GM12801 (cell line): Measurements from ENCODE around the gene SIPA1L3.

ENCODE experiments used
- TF ChIP-seq, protein P1 (sequence below): IDR thresholded peaks from one replicate; pipeline ENCODE4 v1.5.1; 2011; ENCODE audit warnings: control low read depth; ENCODE audit not compliant: insufficient read length; ENCODE audit errors: extremely low read depth

The SIPA1L3 gene

DNA sequence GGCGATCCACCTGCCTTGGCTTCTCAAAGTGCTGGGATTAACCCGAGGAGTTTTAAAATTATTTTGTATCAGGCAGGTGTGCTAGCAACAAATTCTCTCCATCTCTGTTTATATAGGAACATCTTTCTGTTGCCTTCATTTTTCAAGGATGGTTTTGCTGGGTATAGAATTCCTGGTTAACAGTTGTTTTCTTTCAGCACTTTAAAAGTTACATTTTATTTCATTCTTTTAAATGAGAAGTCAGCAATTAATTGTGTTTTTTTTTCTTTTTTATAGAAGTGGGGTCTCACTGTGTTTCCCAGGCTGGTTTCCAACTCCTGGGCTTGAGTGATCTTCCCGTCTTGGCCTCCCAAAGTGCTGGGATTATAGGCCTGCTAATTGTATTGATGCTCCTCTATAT is 273.1 kb downstream of the SIPA1L3 start:
- TF ChIP-seq, protein P1, sequence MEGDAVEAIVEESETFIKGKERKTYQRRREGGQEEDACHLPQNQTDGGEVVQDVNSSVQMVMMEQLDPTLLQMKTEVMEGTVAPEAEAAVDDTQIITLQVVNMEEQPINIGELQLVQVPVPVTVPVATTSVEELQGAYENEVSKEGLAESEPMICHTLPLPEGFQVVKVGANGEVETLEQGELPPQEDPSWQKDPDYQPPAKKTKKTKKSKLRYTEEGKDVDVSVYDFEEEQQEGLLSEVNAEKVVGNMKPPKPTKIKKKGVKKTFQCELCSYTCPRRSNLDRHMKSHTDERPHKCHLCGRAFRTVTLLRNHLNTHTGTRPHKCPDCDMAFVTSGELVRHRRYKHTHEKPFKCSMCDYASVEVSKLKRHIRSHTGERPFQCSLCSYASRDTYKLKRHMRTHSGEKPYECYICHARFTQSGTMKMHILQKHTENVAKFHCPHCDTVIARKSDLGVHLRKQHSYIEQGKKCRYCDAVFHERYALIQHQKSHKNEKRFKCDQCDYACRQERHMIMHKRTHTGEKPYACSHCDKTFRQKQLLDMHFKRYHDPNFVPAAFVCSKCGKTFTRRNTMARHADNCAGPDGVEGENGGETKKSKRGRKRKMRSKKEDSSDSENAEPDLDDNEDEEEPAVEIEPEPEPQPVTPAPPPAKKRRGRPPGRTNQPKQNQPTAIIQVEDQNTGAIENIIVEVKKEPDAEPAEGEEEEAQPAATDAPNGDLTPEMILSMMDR: no peak

DNA sequence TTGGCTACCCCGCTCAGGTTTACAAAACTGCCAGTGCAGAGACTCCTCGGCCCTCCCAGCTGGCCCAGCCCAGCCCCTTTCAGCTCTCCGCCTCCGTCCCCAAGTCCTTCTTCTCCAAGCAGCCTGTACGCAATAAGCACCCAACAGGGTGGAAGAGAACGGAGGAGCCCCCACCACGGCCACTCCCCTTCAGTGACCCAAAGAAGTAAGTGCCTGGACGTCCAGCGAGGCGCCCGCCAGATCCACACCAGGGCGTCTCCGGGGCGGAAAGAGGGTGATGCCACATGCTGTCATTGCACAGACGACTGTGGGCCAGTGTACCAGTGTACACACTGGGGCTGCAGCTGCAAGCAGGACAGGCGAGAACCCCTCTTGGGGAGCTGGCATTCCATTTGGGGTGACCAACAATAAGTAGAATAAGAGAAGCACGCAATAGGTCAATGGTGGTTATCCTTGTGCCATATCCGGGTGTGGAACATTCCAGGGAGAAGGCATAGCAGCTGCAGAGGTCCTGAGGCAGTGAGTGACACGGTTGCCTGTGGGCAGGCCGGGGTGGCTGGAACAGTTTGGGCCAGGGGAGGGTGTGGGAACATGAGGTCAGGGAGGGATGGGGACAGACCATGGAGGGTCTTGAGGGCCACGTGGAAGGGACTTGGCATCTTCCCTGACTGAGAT is 275.7 kb downstream of the SIPA1L3 start:
- TF ChIP-seq, protein P1: no peak

DNA sequence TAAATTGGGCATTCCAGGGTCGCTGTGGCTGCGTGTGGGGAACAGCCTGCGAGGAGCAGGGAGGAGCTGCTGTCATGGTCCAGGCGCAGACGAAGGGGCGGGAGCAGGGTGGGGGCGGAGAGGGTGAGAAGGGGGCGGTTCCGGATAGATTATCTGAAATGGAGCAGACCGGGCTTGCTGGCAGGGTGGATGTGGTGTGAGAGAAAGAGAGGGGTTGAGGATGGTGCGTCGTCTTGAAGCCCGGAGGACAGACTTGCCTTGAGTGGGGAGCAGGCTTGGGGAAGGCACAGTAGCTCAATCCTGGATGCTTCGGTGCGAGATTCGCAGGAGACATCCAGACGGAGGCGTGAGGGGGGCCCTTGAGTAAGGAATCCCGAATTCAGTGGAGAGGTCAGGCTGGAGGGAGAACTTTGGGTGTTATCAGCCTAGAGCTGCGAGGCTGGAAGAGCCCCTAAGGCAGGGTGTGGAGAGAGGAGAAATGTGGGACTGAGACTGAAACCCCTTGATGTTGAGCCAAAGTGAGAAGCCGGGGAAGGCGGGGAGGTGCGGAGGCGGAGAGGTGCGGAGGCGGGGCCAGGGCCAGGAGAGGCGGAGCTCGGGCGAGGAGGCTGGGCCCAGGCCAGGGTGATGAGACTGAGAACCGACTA is 276.4 kb downstream of the SIPA1L3 start:
- TF ChIP-seq, protein P1: no peak

DNA sequence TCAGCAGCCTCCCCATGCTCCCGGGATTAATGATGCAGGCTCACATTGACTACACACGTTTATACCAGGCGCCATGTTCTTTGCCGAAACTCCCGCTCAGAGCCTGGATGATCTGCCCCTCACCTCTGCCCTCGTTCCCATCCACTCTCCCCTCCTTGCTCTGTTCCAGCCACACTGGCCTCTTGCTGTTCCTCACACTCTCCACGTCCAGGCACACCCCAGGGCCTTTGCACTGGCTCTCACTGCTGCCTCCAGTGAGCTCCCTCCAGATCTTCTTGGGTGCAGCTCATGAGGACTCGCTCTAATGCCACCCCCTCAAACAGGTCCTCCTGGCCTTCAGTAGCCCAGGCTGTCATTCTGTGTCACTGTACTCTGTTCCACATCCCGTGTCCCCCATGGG is 277.8 kb downstream of the SIPA1L3 start:
- TF ChIP-seq, protein P1: no peak

DNA sequence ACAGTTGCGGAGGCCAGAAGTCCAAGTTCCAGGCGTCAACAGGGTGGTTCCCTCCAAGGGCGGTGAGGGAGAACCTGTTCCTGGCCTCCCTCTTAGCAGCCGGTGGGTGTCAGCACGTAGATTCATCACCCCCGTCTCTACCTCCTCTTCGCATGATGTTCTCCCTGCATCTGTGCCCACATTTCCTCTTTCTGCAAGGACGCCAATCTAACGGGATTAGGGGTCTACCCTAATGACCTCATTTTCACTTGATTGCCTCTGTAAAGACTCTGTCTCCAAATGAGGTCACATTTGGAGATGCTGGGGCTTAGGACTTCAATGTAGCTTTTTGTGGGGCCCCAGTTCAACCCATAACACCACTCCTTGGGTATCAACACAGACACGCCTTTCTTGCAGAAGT is 278.6 kb downstream of the SIPA1L3 start:
- TF ChIP-seq, protein P1: no peak

DNA sequence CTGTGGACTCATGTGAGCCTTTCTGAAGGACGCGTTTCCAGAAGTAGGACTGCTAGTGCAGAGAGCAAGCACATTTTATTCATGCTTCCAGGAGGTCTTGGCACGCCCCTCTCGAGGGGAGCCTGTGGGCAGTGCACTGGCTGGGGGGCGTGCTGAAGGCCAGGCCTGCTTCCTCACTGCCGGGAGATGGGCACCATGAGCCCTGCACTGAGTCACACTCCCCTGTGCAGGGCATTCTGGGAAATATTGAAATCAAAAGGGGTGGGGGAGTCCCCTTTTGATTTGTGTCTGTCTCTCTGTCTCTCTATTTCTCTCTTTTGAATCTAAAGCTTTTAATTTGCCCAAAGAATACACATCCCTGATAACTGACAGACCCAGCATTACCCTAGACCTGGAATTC is 283.1 kb downstream of the SIPA1L3 start:
- TF ChIP-seq, protein P1: no peak

DNA sequence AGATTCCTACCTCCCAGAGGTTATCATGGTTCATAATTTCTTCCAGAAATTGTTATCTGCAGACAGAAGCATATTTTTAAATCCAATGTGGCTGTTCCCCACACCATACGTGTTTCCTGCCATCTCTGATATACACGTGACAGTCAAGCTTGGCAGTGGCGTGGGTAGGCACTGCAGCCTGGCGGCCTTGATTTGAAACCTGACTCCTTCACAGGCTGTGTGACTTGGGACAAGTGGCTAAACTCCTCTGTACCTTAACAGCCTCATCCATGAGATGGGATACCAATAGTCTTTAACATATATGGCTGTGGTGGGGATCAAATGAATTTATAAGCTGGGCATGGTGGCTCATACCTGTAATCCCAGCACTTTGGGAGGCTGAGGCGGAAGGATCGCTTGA is 283.8 kb downstream of the SIPA1L3 start:
- TF ChIP-seq, protein P1: no peak
